NCI-H1436 (cell line): ENCODE data around the gene CAPS.

Experiments used
- DNase-seq: peaks from one replicate; lab custom pipeline; 2025; lab: John Stamatoyannopoulos, UW

Gene CAPS

GRCh38 chr19:5934069-5934401 lies 20.0 kb downstream of the CAPS start:
- DNase-seq: no peak

DNA sequence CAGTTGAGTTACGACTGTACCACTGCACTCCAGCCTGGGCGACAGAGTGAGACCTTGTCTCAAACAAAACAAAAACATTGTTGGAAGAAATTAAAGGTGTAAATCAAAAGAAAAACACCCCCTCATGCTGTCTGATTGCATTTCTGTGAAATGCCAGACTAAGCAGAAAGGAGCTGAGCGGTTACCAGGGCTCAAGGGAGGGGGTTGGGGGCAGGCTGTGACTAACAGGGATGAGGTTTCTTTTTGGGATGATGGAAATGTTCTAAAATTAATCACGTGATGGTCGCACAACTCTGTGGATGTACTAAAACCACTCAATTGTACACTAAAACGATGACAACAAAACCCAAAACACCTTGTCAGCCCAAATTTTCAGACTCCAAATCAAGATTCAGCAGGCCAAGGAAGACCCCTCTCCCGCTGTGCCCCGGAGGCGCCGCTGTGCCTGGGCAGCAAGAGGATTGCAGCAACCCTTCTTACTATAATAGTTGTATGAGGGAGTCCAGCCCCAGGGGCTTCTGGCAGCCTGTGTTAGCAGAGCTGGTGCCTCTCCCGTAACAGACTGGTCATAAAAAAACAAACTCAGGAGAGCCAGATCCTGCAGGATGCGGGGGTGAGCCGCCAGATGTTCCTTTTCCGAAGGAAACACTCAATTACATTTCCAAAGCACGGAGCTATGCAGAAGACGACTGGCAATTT lies 20.9 kb downstream of the CAPS start:
- DNase-seq: no peak

DNA sequence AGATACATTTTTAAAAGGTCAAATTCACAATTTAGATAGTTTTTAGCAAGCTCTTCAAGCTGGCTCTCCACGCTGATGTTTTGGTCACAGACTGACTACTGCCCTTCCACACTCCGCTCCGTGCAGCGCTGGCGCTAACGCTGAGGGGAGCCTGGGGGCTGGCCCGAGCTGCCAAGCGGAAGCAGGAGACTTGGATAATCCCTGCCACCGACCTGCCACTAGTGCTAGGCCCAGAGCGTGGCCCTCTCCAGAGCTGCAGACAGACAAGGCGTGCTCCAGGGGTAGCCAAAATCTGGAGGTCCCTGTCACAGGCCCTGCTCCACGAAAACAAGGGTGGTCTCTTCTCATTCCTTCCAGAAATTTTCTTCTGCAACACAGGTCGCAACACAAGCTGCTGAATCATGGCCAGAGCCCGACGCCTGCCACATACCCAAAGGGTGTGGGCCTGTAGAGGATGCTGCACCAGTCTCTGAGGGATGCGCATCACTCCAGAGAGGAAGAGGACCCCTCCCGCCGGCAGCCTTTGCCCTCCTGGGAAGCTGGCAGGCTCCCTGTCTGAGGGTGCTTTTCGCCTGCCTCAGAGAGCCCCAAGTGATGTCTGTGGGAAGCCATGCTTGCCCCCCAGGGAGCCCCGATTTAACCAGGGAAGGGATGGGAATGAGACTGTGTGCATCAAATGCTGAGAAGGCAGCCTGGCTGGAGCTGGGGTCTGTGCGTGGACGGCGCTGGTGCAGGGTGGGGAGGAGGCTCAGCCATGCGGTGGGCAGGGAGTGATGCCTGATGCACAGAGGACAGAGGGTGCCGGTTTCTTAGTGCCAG lies 21.6 kb downstream of the CAPS start:
- no peak for DNase-seq

- DNase-seq: no peak
Measured at GRCh38 chr19:5936292-5936592, 22.2 kb downstream of the CAPS start.

DNA sequence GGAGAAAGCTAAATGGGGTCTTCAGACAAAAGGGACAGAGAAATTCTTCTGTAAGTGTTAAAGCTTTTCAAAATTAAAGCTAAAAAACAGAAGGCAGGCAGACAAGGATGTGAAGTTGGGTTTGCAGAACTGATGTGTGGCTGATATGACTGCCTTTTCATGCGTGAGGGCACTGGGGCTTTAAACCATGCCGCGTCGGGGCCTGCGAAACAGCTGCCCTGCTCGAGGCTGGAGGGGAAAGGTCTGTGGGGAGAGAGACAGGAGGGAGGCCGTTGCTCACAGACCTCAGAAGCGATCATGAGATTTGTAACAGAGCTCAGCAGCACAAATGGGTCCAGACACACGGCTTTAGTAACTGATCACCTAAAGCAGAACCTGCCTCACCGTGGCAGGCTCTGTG lies 23.5 kb downstream of the CAPS start:
- no peak for DNase-seq

DNA sequence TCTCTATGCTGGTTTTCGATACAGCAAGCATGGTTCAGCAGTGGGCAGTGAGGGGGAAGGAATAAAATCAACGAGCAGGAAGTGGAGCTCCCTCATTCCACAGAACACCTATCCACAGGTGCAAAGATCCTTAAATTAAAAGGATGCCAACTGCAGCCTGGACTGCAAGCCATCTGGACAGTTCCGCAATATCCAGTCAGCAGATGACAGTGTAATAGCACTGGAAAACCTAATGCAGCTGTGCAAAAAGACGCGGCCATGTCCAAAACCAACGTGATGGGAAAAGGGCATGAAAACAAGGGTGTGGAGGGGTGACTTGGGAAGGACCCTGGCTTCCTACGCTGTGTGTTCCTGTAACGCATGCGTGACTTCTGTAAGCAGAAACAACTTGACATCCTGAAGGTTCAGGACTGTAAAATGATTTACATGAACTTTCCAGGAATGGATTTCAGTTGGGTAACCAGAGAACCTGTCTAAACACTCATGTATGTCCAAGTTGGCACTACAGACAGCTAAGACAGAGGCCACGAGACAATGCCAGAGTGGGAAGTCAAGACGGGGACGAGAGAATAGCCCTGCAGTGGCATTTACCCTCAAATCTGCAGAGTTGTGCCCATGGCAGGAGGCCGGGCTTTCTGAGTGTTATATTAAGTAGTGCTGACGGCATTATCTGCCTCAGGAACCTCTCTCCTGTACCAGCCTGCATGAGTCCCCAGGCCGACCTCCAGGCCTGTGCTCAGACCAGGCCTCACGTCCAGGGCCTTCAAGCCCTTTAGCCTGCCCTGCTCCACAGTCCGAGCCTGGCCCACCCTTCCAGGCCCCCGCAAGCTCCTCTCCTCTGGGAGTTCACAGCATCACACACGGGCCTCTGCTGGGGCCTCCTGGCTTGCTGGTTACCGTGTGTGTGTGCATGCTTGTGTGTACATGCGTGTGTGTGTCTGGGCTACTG lies 26.5 kb downstream of the CAPS start:
- DNase-seq: no peak

DNA sequence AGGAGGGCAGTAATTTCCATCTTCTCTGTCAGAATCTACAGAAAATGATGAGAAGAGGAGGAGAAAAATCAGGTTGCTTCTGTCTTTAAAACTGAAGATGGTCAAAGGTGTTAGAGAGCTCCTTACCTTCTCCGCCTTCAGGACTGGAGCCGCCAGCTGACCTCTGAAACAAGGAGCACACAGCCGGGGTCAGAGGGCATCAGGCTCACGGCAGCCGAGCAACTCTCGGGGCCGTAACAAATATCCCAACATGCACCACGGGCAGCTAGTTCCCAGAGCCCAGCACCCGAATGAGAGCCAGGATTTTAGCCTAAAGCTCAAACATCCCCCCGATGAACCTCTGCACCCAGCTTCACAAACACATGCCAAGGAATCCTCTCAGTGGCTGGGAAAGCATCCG lies 27.6 kb downstream of the CAPS start:
- no peak for DNase-seq

DNA sequence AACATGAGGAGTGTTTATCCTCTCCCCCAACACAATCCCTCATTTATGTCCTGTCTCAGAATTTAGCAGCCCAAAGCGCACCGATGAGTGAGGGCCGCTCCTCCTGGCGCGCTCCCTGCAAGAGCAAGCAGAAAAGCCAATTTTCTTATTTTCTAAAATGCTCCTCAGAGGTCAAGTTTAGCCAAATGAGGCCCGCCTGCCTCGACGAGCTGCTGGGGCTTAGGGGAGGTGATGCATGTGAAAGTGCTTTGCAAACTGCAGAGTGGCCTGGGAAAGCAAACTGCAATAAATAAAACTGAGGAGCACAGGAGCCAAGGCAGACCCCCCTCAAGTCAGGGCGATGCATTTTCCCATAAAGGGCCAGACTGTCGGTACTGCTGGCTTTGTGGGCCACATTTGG lies 29.0 kb downstream of the CAPS start:
- DNase-seq: no peak

- no peak for DNase-seq
Measured at GRCh38 chr19:5943623-5944022, 29.6 kb downstream of the CAPS start.

- no peak for DNase-seq
Measured at GRCh38 chr19:5947435-5947834, 33.4 kb downstream of the CAPS start.

DNA sequence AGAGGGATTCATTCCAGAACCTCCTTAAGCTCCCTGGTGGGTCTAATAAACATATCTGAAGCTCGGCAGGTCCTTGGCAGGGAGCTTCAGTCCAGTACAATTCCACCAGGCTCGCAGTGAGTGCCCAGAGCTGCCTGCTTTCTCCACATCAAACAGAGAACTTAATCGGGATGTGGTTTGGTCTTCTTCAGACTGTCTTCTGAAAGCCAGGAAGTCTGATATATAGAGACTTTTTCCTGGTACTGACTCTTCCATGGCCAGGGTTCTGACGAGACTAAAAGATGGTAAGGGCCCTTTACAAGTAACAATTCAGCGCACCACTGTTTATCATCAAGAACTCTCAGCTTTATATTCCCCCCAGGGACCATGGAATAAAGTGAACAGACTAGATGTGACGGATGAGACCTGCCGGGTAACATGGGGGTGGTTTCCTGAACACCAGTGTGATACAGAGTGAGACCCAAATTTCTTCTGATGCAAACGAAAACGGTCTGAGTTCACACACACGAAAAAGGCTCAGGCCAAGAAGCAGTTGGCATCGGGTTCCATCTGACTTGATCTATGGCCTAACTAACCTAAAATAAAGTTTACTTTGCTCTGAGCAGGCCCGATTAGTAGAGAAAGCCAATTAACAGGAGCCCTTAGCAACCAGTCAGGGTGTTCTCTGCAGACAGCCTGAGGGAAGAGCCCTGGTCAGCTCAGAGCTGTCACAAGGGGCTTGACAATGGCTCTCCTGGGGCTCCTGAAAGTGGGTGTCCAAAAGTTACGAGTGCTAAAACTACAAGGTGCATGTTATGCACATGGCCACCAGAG lies 34.9 kb downstream of the CAPS start:
- DNase-seq: no peak

- peak; percentile 72 for DNase-seq
Measured at GRCh38 chr19:5949792-5950305, 35.8 kb downstream of the CAPS start.

GRCh38 chr19:5950741-5951140 lies 36.7 kb downstream of the CAPS start:
- DNase-seq: no peak

DNA sequence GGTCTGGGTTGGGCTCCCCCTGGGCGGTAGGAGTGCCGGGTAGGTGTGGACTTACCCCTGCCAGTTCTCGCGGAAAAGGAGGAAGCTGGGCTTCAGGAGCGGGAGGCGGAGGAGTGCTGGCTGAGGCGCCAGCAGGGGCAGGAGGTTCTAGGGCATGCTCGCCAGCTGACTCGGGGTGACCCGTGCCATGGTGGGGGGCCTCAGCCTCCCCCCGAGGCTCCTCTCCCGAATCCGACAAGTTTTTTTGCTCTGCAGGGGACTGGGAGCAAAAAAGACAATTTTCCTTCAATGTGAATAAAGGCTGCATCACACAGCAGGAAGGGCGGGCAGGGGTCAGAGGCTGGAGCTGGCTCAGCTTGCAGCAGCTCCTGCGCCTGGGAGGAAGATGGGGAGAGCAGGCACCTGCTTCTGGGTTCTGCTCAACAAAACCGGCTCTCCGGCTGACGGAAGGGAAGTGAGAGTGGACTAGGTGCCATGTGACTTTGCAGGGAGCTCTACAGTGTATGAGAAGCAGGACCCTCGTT lies 37.3 kb downstream of the CAPS start:
- no peak for DNase-seq

DNA sequence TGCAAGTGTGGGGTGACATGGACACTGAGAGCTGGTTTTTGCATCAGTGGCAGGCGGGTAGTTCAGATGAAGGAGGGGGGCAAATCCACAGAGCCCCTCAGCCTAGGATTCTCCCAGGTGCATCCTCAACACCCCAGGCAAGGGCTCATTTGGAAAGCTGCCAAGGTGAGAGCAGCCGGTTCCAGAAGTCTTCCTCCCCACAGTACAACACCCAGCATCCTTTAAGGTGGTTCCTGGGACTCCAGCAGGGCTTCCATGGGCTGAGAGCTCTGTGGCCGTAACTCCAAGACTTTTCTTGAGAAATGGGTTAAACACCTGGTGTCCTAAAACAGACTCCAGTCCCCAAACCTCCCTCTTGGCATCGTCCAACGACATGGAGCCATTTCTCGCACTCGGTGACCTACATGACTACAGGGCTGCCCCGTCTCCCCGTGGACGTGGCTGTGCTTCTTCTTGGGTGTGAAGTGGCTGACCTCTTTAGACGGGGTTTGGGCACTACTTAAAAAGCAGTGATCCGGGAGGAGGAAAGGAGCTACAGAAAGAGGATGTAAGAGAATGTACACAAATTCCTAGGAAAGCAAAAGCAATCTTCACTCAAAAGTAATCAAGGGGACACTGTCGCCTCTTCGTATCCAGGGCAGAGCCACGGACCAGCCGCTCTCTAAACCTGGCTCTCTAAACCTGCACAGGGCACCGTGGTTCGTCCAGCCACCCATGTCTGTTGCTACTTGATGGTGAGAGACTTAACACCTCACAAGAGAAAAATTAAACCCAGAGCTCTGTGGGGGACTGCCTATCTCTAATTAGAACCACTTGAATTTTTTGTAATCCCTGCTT lies 38.4 kb downstream of the CAPS start:
- no peak for DNase-seq

- DNase-seq: no peak
Measured at GRCh38 chr19:5953030-5953589, 39.1 kb downstream of the CAPS start.

DNA sequence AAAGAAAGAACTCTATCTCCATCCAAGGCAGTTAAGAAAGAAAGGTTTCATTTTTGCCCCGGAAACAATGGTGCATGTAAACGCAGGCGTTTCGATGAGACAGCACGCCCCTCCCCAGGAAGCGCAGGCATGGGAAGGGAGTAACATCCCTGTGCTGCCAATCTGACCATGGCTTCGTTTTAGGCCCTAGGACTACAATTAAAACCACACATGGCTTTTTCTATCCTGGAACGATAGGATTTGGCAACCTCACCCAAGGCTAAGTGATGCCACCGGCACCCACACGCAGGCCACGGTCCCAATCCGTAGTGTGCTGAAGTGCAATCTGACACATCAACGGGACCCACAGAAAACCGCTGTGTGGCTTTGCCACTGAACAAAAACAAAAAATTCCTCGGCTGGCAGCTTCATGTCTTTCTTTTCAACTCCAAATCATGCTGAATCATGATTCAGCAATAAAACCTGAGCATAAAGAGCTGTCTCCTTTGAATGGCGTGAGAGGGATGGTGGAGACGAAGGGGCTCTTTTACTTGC lies 39.7 kb downstream of the CAPS start:
- DNase-seq: no peak

GRCh38 chr19:5954293-5954692 lies 40.2 kb downstream of the CAPS start:
- DNase-seq: no peak

DNA sequence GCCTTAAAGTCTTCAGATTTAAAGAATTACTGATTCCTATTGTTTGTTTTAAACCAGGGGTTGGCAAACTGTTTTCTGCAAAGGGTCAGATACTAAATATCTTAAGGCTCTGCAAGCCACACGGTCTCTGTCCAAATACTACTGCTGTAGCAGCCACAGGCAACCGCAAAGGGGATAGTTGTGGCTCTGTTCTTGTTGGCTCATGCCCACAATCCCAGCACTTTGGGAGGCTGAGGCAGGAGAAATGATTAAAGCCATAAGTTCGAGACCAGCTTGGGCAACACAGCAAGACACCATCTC lies 41.5 kb downstream of the CAPS start:
- DNase-seq: no peak

GRCh38 chr19:5956323-5956722 lies 42.3 kb downstream of the CAPS start:
- DNase-seq: no peak
